HepG2 (cell line): Measurements from ENCODE around the gene C16orf95. TPM values are rescaled to one million over a fixed set of nuclear protein-coding genes. Genes with fewer than 3 reads are reported as not detected.
A peak's percentile ranks its signal among the peaks of the same experiment; 100 is the strongest.

Experiments used
- ATAC-seq: fragments of 200-7000 bp; cut with Tn5 transposase; 3 replicates; pipeline ENCODE4 v1.9.1; 2020; ENCODE audit warnings: mild to moderate bottlenecking, moderate library complexity
- BruUV-seq: library from RNA; stranded (reverse); fragments of 400-500 nt; replicated peaks from 2 replicates; lab custom pipeline; 2021; lab: Mats Ljungman, UMichigan
- CTCF ChIA-PET: fragments of 300-600 bp; formaldehyde crosslinking; extraction: SDS; loops from one replicate; lab custom pipeline; 2021; ENCODE audit warnings: low total read pairs, inconsistent platforms, low intra/inter-chr PET ratio; lab: Yijun Ruan, JAX
- POLR2A ChIA-PET: fragments of 350-600 bp; sonication (Branson Sonifier 250); formaldehyde crosslinking; loops from one replicate; lab custom pipeline; 2020; ENCODE audit warnings: antibody characterized with exemption, inconsistent platforms; lab: Yijun Ruan, JAX
- DNase-seq: peaks from one replicate; pipeline ENCODE4 v3.0.0-alpha.2; 2015; ENCODE audit warnings: low spot score
- FAIRE-seq: peaks from 3 replicates; lab custom pipeline; 2011; peaks lifted over from hg19 to GRCh38; lab: Jason Lieb, UNC
- H2AFZ ChIP-seq: one replicate; pipeline ENCODE4 v1.6.1; 2011; ENCODE audit warnings: low read length, inconsistent platforms
- H3K27ac ChIP-seq: fragments of 300-600 bp; 3 replicates; pipeline ENCODE4 v1.8.0; 2011; ENCODE audit warnings: mixed run types, mild to moderate bottlenecking, mixed read lengths, low read length, inconsistent platforms; ENCODE audit not compliant: insufficient read depth; ENCODE audit errors: extremely low read length
- H3K27me3 ChIP-seq, 2 experiments: fragments of 200-600 bp in 1 of 2; 2 replicates in 1 of 2; 3 replicates in 1 of 2; pipeline versions ENCODE4 v1.6.0 to v1.8.0; 2011; ENCODE audit warnings: low read length in 2 of 2, mild to moderate bottlenecking in 2 of 2, moderate library complexity in 2 of 2, inconsistent platforms in 1 of 2; ENCODE audit not compliant: insufficient read depth in 2 of 2, control insufficient read depth in 1 of 2
- H3K36me3 ChIP-seq, 2 experiments: fragments of 200-600 bp in 1 of 2; replicated peaks in 1 of 2; 2 replicates in 1 of 2; 3 replicates in 1 of 2; pipeline versions ENCODE4 v1.5.1 to v1.8.0; 2011; ENCODE audit warnings: low read length in 2 of 2, inconsistent platforms in 1 of 2; ENCODE audit not compliant: insufficient read depth in 2 of 2, control insufficient read depth in 1 of 2
- H3K4me1 ChIP-seq: 2 replicates; pipeline ENCODE4 v1.5.1; 2012; ENCODE audit warnings: low read length, inconsistent platforms; ENCODE audit not compliant: insufficient read depth
- H3K4me2 ChIP-seq: 2 replicates; pipeline ENCODE4 v1.6.0; 2011; ENCODE audit warnings: low read depth, low read length, inconsistent platforms
- H3K4me3 ChIP-seq, 3 experiments: fragments of 200-600 bp in 1 of 3; sonication (generic), shearing (Covaris generic) in 1 of 3; replicated peaks in 1 of 3; 2 replicates each; pipeline ENCODE4 v1.5.1; 2011 to 2016; ENCODE audit warnings: low read length in 3 of 3, inconsistent platforms in 2 of 3, low read depth in 2 of 3, mild to moderate bottlenecking in 2 of 3, control low read depth in 1 of 3, mixed read lengths in 1 of 3; ENCODE audit not compliant: insufficient read depth in 1 of 3
- H3K79me2 ChIP-seq: one replicate; pipeline ENCODE4 v1.6.1; 2011; ENCODE audit warnings: low read length, inconsistent platforms; ENCODE audit not compliant: insufficient read depth
- H3K9ac ChIP-seq: 2 replicates; pipeline ENCODE4 v1.6.0; 2011; ENCODE audit warnings: mild to moderate bottlenecking, low read depth, low read length, inconsistent platforms; ENCODE audit not compliant: insufficient read depth
- H3K9me3 ChIP-seq: 2 replicates; pipeline ENCODE4 v1.5.1; 2012; ENCODE audit warnings: mild to moderate bottlenecking, low read length
- H4K20me1 ChIP-seq: 2 replicates; pipeline ENCODE4 v1.6.0; 2011; ENCODE audit warnings: inconsistent platforms, mild to moderate bottlenecking, low read length, moderate library complexity; ENCODE audit not compliant: insufficient read depth
- AGO2 ChIP-seq: fragments of 200-400 bp; formaldehyde crosslinking; optimal IDR thresholded peaks from 2 replicates; pipeline ENCODE3; 2017; ENCODE audit warnings: mild to moderate bottlenecking, low read depth, low read length, moderate library complexity
- AKAP8 ChIP-seq: sonication (generic); formaldehyde crosslinking; IDR thresholded peaks from 2 replicates; pipeline ENCODE4 v1.5.1; 2020; ENCODE audit warnings: mild to moderate bottlenecking, missing genetic modification reagents
- CBFB ChIP-seq: sonication (generic); formaldehyde crosslinking; IDR thresholded peaks from 2 replicates; pipeline ENCODE4 v1.4.0; 2020; ENCODE audit warnings: missing genetic modification reagents
- CCAR2 ChIP-seq: fragments of 200-400 bp; formaldehyde crosslinking; optimal IDR thresholded peaks from 2 replicates; pipeline ENCODE3; 2018; ENCODE audit warnings: low read depth, mild to moderate bottlenecking, low read length, moderate library complexity
- ESRRA ChIP-seq: sonication (generic); formaldehyde crosslinking; IDR thresholded peaks from 2 replicates; pipeline ENCODE4 v1.5.1; 2020; ENCODE audit warnings: mild to moderate bottlenecking, low read depth, missing genetic modification reagents
- FOXK1 ChIP-seq: sonication (generic); formaldehyde crosslinking; IDR thresholded peaks from 2 replicates; pipeline ENCODE4 v1.4.0; 2020; ENCODE audit warnings: low read depth, missing genetic modification reagents, borderline replicate concordance
- HIVEP1 ChIP-seq: sonication (generic); formaldehyde crosslinking; IDR thresholded peaks from 2 replicates; pipeline ENCODE4 v1.4.0; 2020; ENCODE audit warnings: mild to moderate bottlenecking, missing genetic modification reagents
- HMG20A ChIP-seq: IDR thresholded peaks from 2 replicates; pipeline ENCODE4 v1.6.1; 2016; ENCODE audit warnings: borderline replicate concordance
- HOXA7 ChIP-seq: sonication (generic); formaldehyde crosslinking; IDR thresholded peaks from 2 replicates; pipeline ENCODE4 v1.8.1; 2022; ENCODE audit warnings: mild to moderate bottlenecking, missing genetic modification reagents, moderate library complexity
- KLF6 ChIP-seq: IDR thresholded peaks from 2 replicates; pipeline ENCODE4 v1.8.0; 2016; ENCODE audit warnings: missing biosample characterization, missing genetic modification reagents
- KLF9 ChIP-seq: IDR thresholded peaks from 2 replicates; pipeline ENCODE4 v1.6.1; 2016; ENCODE audit warnings: low read depth
- LCORL ChIP-seq, 2 experiments: fragments of 450-650 bp in 1 of 2; sonication (generic) in 1 of 2; formaldehyde crosslinking in 1 of 2; IDR thresholded peaks; 2 replicates each; pipeline versions ENCODE4 v1.5.0 to v1.6.1; 2017 to 2020; ENCODE audit warnings: antibody characterized with exemption in 1 of 2, missing genetic modification reagents in 1 of 2
- POLR2A ChIP-seq, 2 experiments: IDR thresholded peaks; 2 replicates each; pipeline ENCODE4 v1.6.1; 2011; ENCODE audit warnings: low read depth in 2 of 2, low read length in 2 of 2, mild to moderate bottlenecking in 1 of 2, moderate library complexity in 1 of 2; ENCODE audit not compliant: insufficient read depth in 1 of 2
- POLR2G ChIP-seq: fragments of 200-400 bp; formaldehyde crosslinking; IDR thresholded peaks from 2 replicates; pipeline ENCODE4 v1.6.1; 2018; ENCODE audit warnings: mild to moderate bottlenecking, low read depth, low read length, moderate library complexity
- SMAD3 ChIP-seq: sonication (generic); formaldehyde crosslinking; IDR thresholded peaks from 2 replicates; pipeline ENCODE4 v1.4.0; 2020; ENCODE audit warnings: missing genetic modification reagents
- STAG1 ChIP-seq: sonication (generic); formaldehyde crosslinking; IDR thresholded peaks from 2 replicates; pipeline ENCODE4 v1.4.0; 2020; ENCODE audit warnings: missing genetic modification reagents
- TMF1 ChIP-seq: sonication (generic); formaldehyde crosslinking; IDR thresholded peaks from 2 replicates; pipeline ENCODE4 v1.8.1; 2022; ENCODE audit warnings: low read depth, missing genetic modification reagents
- ZNF121 ChIP-seq: sonication (generic); formaldehyde crosslinking; IDR thresholded peaks from 2 replicates; pipeline ENCODE4 v1.5.0; 2020; ENCODE audit warnings: mild to moderate bottlenecking, missing genetic modification reagents
- ZNF264 ChIP-seq: sonication (generic); formaldehyde crosslinking; IDR thresholded peaks from 2 replicates; pipeline ENCODE4 v1.4.0; 2020; ENCODE audit warnings: missing genetic modification reagents
- ZNF383 ChIP-seq: sonication (generic); formaldehyde crosslinking; IDR thresholded peaks from 2 replicates; pipeline ENCODE4 v1.4.0; 2020; ENCODE audit warnings: missing genetic modification reagents, mild to moderate bottlenecking, borderline replicate concordance
- ZNF501 ChIP-seq: sonication (generic); formaldehyde crosslinking; IDR thresholded peaks from 2 replicates; pipeline ENCODE4 v1.5.1; 2020; ENCODE audit warnings: mild to moderate bottlenecking, moderate library complexity, missing genetic modification reagents
- ZNF562 ChIP-seq: sonication (generic); formaldehyde crosslinking; IDR thresholded peaks from 2 replicates; pipeline ENCODE4 v1.8.0; 2022; ENCODE audit warnings: missing genetic modification reagents, borderline replicate concordance
- ZNF878 ChIP-seq: sonication (generic); formaldehyde crosslinking; IDR thresholded peaks from 2 replicates; pipeline ENCODE4 v1.8.1; 2023; ENCODE audit warnings: mild to moderate bottlenecking, missing genetic modification reagents, moderate library complexity
- WGBS: methylation state at CpG from one replicate; pipeline ENCODE4 v1.1.6; 2017; ENCODE audit warnings: low lambda C conversion rate; 5-methylcytosine and 5-hydroxymethylcytosine counted together
- in situ Hi-C: cut with HindIII; loops from 2 replicates; pipeline ENCODE4 v1.10.0; 2017; ENCODE audit warnings: low pct_unique_long_range_greater_than_20kb; ENCODE audit not compliant: extremely low pct_ligation_motif_present
- intact Hi-C: fragments of 100-400 bp; cut with micrococcal nuclease; formaldehyde crosslinking; loops from one replicate; pipeline ENCODE4 v1.10.0; 2022; ENCODE audit not compliant: unreplicated experiment
- polyA plus RNA-seq, 8 experiments: library from polyadenylated mRNA; depleted of rRNA in 3 of 8; stranded (reverse) in 7 of 8; unstranded in 1 of 8; fragments of >200 nt; fragmentation: Illumina TruSeq in 4 of 8; extraction: Trizol in 4 of 8; gene quantifications; 2 replicates each; pipeline versions ENCODE4 v1.2.1 to v1.2.3, GENCODE V29; 2011 to 2016; ENCODE audit warnings: low read depth in 4 of 8, missing spikeins in 1 of 8, mixed read lengths in 1 of 8; ENCODE audit not compliant: insufficient read depth in 1 of 8
- total RNA-seq, 5 experiments: library from RNA; depleted of rRNA; stranded (reverse); fragments of >200 nt; fragmentation: Illumina TruSeq; extraction: Trizol; gene quantifications; 2 replicates each; pipeline ENCODE4 v1.2.3, GENCODE V29; 2016; ENCODE audit warnings: low read depth in 1 of 5
- TF ChIP-seq, protein P1 (sequence below): sonication (generic); formaldehyde crosslinking; IDR thresholded peaks from 2 replicates; pipeline ENCODE4 v1.4.0; 2020; ENCODE audit warnings: missing genetic modification reagents, mild to moderate bottlenecking, borderline replicate concordance
- TF ChIP-seq, protein P2 (sequence below): sonication (generic); formaldehyde crosslinking; conservative IDR thresholded peaks from 2 replicates; pipeline ENCODE4 v1.4.0; 2020; ENCODE audit warnings: missing genetic modification reagents

C16orf95 gene
- total and polyA plus RNA-seq, 2 of the 13 experiments (the other 11 are each of a cell fraction or from before 2014, with no cell fraction given) = 2.8 to 8.6 TPM

DNA sequence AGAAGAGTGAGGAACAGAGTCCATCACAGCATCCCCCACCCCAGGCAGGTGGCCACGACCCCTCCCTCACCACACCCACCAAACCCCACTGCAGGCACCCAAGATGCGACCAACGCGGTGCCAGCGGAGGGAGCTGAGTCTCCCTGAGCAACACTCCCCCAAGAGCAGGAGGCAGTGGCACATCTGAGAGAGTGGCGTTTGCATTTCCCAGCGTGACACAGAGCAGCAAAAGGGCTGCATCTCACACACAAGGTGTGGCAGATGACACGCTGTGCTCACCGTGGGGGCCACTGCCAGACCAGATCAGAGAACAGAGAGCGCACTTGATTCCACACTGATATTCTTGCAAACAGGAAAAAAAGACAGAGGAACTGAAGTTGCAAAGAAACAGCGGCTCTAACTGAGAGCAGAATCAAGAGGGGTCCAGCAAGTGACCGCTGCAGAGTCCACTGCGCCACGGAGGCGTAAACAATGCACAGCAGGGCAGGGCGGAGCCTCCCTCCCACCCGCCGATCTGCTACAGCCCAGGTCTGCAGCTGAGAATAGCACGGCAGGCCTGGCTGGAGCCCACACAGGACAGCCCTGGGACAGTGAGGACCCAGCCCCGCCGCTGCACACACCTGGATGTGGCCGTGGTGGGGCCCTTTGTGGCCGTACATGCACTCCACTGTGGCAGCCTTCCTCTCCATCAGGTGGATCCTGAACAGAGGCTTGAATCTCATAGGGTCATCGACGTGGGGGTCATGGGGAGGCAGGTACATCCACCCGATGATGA lies 26.0 kb upstream of the C16orf95 start:
- Histone ChIP-seq H3K4me2 (no peak overlapping the region), H2AFZ (no peak overlapping the region), H3K79me2 (peaks cover 78% of the 10 kb centered on the region), H3K9ac (no peak overlapping the region), H3K27me3 (no peaks in the 10 kb centered on the region), H3K4me1 (no peaks in the 10 kb centered on the region), H4K20me1 (peaks cover 86% of the 10 kb centered on the region), H3K9me3 (no peaks in the 10 kb centered on the region), H3K36me3 (peaks cover 68 to 89% of the 10 kb centered on the region in 2 experiments), H3K27ac (no peak overlapping the region), H3K4me3 (no peak overlapping the region)
- DNase-seq (no peak), ATAC-seq (peak; percentile 12), FAIRE-seq (no peak)
- in situ Hi-C loops = no loop called here
- intact Hi-C loops = no loop called here
- CTCF ChIA-PET = no interaction called here
- POLR2A ChIA-PET = interaction anchor here (0.7 to 1.2 kb wide), 2 partner anchors 13 to 26 kb away, joined by 3 to 6 read pairs; partner anchors contain the start of gene C16orf95
- BruUV-seq = no TSS peak
- 98% methylated on average over 17 of the region's 26 CpGs for WGBS
- TF ChIP-seq HIVEP1 = no peak
- peak in 1 of 2 experiments; percentile 22; a peak in 1 of 4 replicates for TF ChIP-seq POLR2A (IDR thresholded peaks at IDR 0.05; ENCODE audit: insufficient read depth in 1 of 2, low read depth in 2 of 2, low read length in 2 of 2)
- no peak for TF ChIP-seq LCORL (IDR thresholded peaks at IDR 0.05)
- no peak for TF ChIP-seq LCORL (CRISPR knock-in tag; IDR thresholded peaks at IDR 0.05)
- TF ChIP-seq ESRRA (CRISPR knock-in tag) = no peak
- TF ChIP-seq CCAR2 = no peak
- TF ChIP-seq ZNF501 = no peak
- no peak for TF ChIP-seq SMAD3 (CRISPR knock-in tag)
- TF ChIP-seq KLF6 = no peak
- TF ChIP-seq ZNF264 (CRISPR knock-in tag) = no peak
- peak; percentile 6 for TF ChIP-seq AGO2
- TF ChIP-seq ZNF383 (CRISPR knock-in tag) = no peak
- TF ChIP-seq ZNF878 (CRISPR knock-in tag) = no peak
- TF ChIP-seq, protein P1, sequence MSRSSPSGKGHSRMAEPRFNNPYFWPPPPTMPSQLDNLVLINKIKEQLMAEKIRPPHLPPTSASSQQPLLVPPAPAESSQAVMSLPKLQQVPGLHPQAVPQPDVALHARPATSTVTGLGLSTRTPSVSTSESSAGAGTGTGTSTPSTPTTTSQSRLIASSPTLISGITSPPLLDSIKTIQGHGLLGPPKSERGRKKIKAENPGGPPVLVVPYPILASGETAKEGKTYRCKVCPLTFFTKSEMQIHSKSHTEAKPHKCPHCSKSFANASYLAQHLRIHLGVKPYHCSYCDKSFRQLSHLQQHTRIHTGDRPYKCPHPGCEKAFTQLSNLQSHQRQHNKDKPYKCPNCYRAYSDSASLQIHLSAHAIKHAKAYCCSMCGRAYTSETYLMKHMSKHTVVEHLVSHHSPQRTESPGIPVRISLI (CRISPR knock-in tag) = no peak
- 0 out of 2 replicates have a peak, but pooled peaks have one; percentile 75 for TF ChIP-seq AKAP8 (CRISPR knock-in tag)
- no peak for TF ChIP-seq CBFB (CRISPR knock-in tag)
- no peak for TF ChIP-seq ZNF121 (CRISPR knock-in tag)
- TF ChIP-seq POLR2G = peak; percentile 11; the same call in 1 of the 2 replicates
- TF ChIP-seq KLF9 (CRISPR knock-in tag) = no peak
- no peak for TF ChIP-seq FOXK1 (CRISPR knock-in tag)
- TF ChIP-seq TMF1 = no peak
- TF ChIP-seq, protein P2, sequence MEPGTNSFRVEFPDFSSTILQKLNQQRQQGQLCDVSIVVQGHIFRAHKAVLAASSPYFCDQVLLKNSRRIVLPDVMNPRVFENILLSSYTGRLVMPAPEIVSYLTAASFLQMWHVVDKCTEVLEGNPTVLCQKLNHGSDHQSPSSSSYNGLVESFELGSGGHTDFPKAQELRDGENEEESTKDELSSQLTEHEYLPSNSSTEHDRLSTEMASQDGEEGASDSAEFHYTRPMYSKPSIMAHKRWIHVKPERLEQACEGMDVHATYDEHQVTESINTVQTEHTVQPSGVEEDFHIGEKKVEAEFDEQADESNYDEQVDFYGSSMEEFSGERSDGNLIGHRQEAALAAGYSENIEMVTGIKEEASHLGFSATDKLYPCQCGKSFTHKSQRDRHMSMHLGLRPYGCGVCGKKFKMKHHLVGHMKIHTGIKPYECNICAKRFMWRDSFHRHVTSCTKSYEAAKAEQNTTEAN (CRISPR knock-in tag) = no peak
- 0 out of 2 replicates have a peak, but pooled peaks have one; percentile 56 for TF ChIP-seq HOXA7 (CRISPR knock-in tag)
- TF ChIP-seq ZNF562 (CRISPR knock-in tag) = no peak
- no peak for TF ChIP-seq STAG1
- TF ChIP-seq HMG20A (CRISPR knock-in tag) = no peak
